Measurements from ENCODE around the gene FBXO34.
"Not testable (repeated sequence)": the region's sequence is repeated elsewhere in the genome, so short reads cannot be mapped to it uniquely, and the experiment has no call there.

FBXO34 gene

GRCh38 chr14:55372423-55372822, 101.2 kb downstream of the FBXO34 start:
- FAIRE-seq (no peak), DNase-seq (ENCODE audit: extremely low spot score, insufficient read length, low read depth) (no peak)

GRCh38 chr14:55372825-55373224, 101.6 kb downstream of the FBXO34 start:
- DNase-seq (ENCODE audit: extremely low spot score, insufficient read length, low read depth) (no peak), FAIRE-seq (no peak)

- DNase-seq (ENCODE audit: extremely low spot score, insufficient read length, low read depth) (no peak), FAIRE-seq (peak; percentile 66)
Observed at GRCh38 chr14:55373784-55374705, 102.8 kb downstream of the FBXO34 start.

GRCh38 chr14:55374771-55375170, 103.5 kb downstream of the FBXO34 start:
- no peak for FAIRE-seq

GRCh38 chr14:55377236-55377635, 106.0 kb downstream of the FBXO34 start:
- DNase-seq (ENCODE audit: extremely low spot score, insufficient read length, low read depth) (no peak), FAIRE-seq (no peak)

More at GRCh38 chr14:55374771-55375170, 103.5 kb downstream of the FBXO34 start:
- DNase-seq (ENCODE audit: extremely low spot score, insufficient read length, low read depth): no peak

- DNase-seq (ENCODE audit: extremely low spot score, insufficient read length, low read depth): no peak
- no peak for FAIRE-seq
Observed at GRCh38 chr14:55381040-55381439, 109.8 kb downstream of the FBXO34 start.

GRCh38 chr14:55381561-55381960, 110.3 kb downstream of the FBXO34 start:
- DNase-seq (ENCODE audit: extremely low spot score, insufficient read length, low read depth) (no peak), FAIRE-seq (no peak)

GRCh38 chr14:55382483-55382882, 111.3 kb downstream of the FBXO34 start:
- FAIRE-seq (no peak), DNase-seq (ENCODE audit: extremely low spot score, insufficient read length, low read depth) (no peak)

GRCh38 chr14:55383056-55383466, 111.8 kb downstream of the FBXO34 start:
- not testable (repeated sequence) for FAIRE-seq

GRCh38 chr14:55383541-55384140, 112.4 kb downstream of the FBXO34 start:
- DNase-seq (ENCODE audit: extremely low spot score, insufficient read length, low read depth) (no peak), FAIRE-seq (no peak)

More at GRCh38 chr14:55383056-55383466, 111.8 kb downstream of the FBXO34 start:
- DNase-seq (ENCODE audit: extremely low spot score, insufficient read length, low read depth): not testable (repeated sequence)

- no peak for FAIRE-seq
- DNase-seq (ENCODE audit: extremely low spot score, insufficient read length, low read depth): no peak
Observed at GRCh38 chr14:55384536-55384935, 113.3 kb downstream of the FBXO34 start.

- no peak for FAIRE-seq
- DNase-seq (ENCODE audit: extremely low spot score, insufficient read length, low read depth): no peak
Observed at GRCh38 chr14:55386037-55386808, 115.0 kb downstream of the FBXO34 start.

GRCh38 chr14:55387121-55387520, 115.9 kb downstream of the FBXO34 start:
- DNase-seq (ENCODE audit: extremely low spot score, insufficient read length, low read depth) (no peak), FAIRE-seq (no peak)

- DNase-seq (ENCODE audit: extremely low spot score, insufficient read length, low read depth) (no peak), FAIRE-seq (no peak)
Observed at GRCh38 chr14:55388160-55388559, 116.9 kb downstream of the FBXO34 start.

GRCh38 chr14:55389330-55389729, 118.1 kb downstream of the FBXO34 start:
- no peak for FAIRE-seq
- DNase-seq (ENCODE audit: extremely low spot score, insufficient read length, low read depth): no peak

- DNase-seq (ENCODE audit: extremely low spot score, insufficient read length, low read depth): no peak
- FAIRE-seq: no peak
Observed at GRCh38 chr14:55398679-55399078, 127.5 kb downstream of the FBXO34 start.

- FAIRE-seq: no peak
- DNase-seq (ENCODE audit: extremely low spot score, insufficient read length, low read depth): no peak
Observed at GRCh38 chr14:55399183-55399582, 128.0 kb downstream of the FBXO34 start.

GRCh38 chr14:55399852-55400251, 128.6 kb downstream of the FBXO34 start:
- no peak for FAIRE-seq
- no peak for DNase-seq (ENCODE audit: extremely low spot score, insufficient read length, low read depth)

- FAIRE-seq: no peak
- DNase-seq (ENCODE audit: extremely low spot score, insufficient read length, low read depth): no peak
Observed at GRCh38 chr14:55401751-55402150, 130.5 kb downstream of the FBXO34 start.
